Measurements from ENCODE around the gene GAL3ST2. TPM values are rescaled to one million over a fixed set of nuclear protein-coding genes. Genes with fewer than 3 reads are reported as not detected.

GAL3ST2 gene
- total RNA-seq, 1 donor from 2014 or later: 0.42 TPM

DNA sequence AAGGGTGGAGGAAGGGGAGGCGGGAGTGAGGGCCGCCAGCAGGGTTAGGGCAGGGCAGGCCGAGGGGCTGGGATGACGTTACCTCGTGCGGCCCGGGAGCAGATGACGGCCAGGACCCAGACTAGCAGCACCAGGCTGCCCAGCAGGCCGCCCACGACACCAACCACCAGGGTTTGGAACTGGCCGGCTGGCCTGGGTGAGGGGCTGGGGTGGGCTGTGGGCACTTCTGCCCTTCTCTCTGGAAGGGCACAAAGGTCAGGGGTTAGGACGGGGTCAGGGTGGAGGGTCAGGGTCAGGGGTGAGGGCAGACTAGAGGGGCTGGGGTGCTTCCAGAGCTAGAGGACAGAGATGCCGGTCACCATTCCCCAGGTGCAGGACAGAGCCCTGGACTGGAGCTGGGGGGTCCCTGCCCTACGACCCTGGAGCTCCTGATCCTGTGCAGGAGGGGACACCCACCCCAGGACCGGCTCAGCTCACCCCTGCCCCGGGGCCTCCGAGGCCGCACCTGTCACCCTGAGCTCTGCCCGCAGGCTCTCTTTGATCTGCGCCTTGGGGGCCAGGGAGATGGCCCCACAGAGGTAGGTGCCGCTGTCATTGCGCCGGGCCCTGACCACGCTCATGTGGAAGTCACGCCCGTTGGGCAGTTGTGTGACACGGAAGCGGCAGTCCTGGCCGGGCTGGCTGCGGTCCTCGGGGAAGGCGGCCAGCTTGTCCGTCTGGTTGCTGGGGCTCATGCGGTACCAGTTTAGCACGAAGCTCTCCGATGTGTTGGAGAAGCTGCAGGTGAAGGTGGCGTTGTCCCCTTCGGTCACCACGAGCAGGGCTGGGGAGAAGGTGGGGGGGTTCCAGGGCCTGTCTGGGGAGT lies 75.7 kb downstream of the GAL3ST2 start:
- TF ChIP-seq, protein P1, sequence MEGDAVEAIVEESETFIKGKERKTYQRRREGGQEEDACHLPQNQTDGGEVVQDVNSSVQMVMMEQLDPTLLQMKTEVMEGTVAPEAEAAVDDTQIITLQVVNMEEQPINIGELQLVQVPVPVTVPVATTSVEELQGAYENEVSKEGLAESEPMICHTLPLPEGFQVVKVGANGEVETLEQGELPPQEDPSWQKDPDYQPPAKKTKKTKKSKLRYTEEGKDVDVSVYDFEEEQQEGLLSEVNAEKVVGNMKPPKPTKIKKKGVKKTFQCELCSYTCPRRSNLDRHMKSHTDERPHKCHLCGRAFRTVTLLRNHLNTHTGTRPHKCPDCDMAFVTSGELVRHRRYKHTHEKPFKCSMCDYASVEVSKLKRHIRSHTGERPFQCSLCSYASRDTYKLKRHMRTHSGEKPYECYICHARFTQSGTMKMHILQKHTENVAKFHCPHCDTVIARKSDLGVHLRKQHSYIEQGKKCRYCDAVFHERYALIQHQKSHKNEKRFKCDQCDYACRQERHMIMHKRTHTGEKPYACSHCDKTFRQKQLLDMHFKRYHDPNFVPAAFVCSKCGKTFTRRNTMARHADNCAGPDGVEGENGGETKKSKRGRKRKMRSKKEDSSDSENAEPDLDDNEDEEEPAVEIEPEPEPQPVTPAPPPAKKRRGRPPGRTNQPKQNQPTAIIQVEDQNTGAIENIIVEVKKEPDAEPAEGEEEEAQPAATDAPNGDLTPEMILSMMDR (IDR thresholded peaks at IDR 0.05; ENCODE audit: partially characterized antibody, unreplicated experiment): no peak
- Mint-ChIP-seq H3K27ac (ENCODE audit: unreplicated experiment) (no peak overlapping the region), H3K36me3 (ENCODE audit: unreplicated experiment) (no peaks in the 10 kb centered on the region), H3K27me3 (ENCODE audit: unreplicated experiment) (peaks cover 6% of the 10 kb centered on the region), H3K4me1 (ENCODE audit: low read depth, unreplicated experiment) (no peaks in the 10 kb centered on the region), H3K4me3 (ENCODE audit: unreplicated experiment) (no peak overlapping the region), H3K9me3 (ENCODE audit: unreplicated experiment) (peaks cover 4% of the 10 kb centered on the region)
- DNase-seq: no peak

DNA sequence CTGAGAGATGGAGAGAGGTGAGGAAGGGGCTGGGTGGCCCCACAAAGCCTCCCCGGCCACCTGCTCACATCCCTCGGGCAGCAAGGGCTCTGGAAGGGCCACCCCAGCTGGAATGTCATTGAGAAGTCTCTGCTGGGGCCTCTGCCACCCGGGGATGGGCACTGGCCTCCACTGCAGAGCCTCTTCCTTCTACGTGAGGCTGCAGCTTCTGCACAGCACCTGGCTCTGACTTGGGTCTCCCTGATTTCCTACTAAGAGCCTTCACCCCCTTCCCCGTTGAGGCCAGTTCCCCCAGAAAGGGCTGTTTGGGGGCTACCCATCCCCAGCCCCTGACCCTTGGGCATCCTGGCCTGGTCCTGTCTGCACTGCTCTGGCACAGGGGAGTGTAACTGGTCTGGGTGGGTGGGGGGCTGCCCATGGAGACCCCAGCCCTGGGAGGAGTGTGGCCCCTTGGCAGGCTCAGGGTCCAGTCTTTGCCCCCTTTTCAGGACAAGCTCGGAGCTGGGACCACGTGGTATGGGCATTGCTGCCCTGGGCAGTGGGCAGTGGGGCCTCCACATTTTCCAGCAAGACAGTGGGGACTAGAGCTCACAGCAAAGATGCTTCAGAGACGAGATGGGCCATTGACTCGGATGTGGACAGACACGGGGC lies 76.5 kb downstream of the GAL3ST2 start:
- Mint-ChIP-seq H3K27ac (ENCODE audit: unreplicated experiment) (no peak overlapping the region), H3K9me3 (ENCODE audit: unreplicated experiment) (peaks cover 4% of the 10 kb centered on the region), H3K4me1 (ENCODE audit: low read depth, unreplicated experiment) (no peaks in the 10 kb centered on the region), H3K4me3 (ENCODE audit: unreplicated experiment) (no peak overlapping the region), H3K27me3 (ENCODE audit: unreplicated experiment) (peaks cover 6% of the 10 kb centered on the region), H3K36me3 (ENCODE audit: unreplicated experiment) (no peaks in the 10 kb centered on the region)
- TF ChIP-seq, protein P1 (IDR thresholded peaks at IDR 0.05; ENCODE audit: partially characterized antibody, unreplicated experiment): no peak
- DNase-seq: no peak

Other genes with a start within 250 kb of the GAL3ST2 start
- gene BOK, start 218.1 kb upstream of the GAL3ST2 start, total RNA-seq (ENCODE audit: unreplicated experiment): 13.8 TPM
- 32.4 TPM for gene THAP4, start 139.7 kb upstream of the GAL3ST2 start, total RNA-seq (ENCODE audit: unreplicated experiment)
- gene ATG4B, start 139.1 kb upstream of the GAL3ST2 start, total RNA-seq (ENCODE audit: unreplicated experiment): 115 TPM
- 32.8 TPM for gene DTYMK, start 90.0 kb upstream of the GAL3ST2 start, total RNA-seq (ENCODE audit: unreplicated experiment)
- gene ING5, start 74.8 kb upstream of the GAL3ST2 start, total RNA-seq (ENCODE audit: unreplicated experiment): 38.3 TPM
- 12.5 TPM for gene D2HGDH, start 42.2 kb upstream of the GAL3ST2 start, total RNA-seq (ENCODE audit: unreplicated experiment)
- 0.88 TPM for gene NEU4, start 32.4 kb downstream of the GAL3ST2 start, total RNA-seq (ENCODE audit: unreplicated experiment)
- not detected for gene PDCD1, start 82.1 kb downstream of the GAL3ST2 start, total RNA-seq (ENCODE audit: unreplicated experiment)
- gene RTP5, start 92.9 kb downstream of the GAL3ST2 start, total RNA-seq (ENCODE audit: unreplicated experiment): not detected